Activated CD4-positive, alpha-beta T cell treated with anti-CD3 and anti-CD28 coated beads, Interleukin-2, amount 10 ng/mL, durations not matched to agents 7 days and 5 days (primary cell): ENCODE results near the gene AKIRIN2. TPM values are rescaled to one million over a fixed set of nuclear protein-coding genes. Genes with fewer than 3 reads are reported as not detected.
"Not testable (repeated sequence)": the region's sequence is repeated elsewhere in the genome, so short reads cannot be mapped to it uniquely, and the experiment has no call there.

Experiments
- CTCF ChIA-PET: fragments of 350-600 bp; sonication (Branson Sonifier 250); formaldehyde crosslinking; loops from one replicate; lab custom pipeline; 2021; ENCODE audit warnings: antibody characterized with exemption; lab: Charles Lee
- POLR2A ChIA-PET: fragments of 350-600 bp; sonication (Branson Sonifier 250); formaldehyde crosslinking; loops from one replicate; lab custom pipeline; 2021; ENCODE audit warnings: antibody characterized with exemption; lab: Charles Lee
- DNase-seq: peaks from one replicate; pipeline ENCODE4 v3.0.0-alpha.2; 2020
- H3K27ac Mint-ChIP-seq: one replicate; pipeline ENCODE4 v1.8.0; 2021; ENCODE audit warnings: mild to moderate bottlenecking, moderate library complexity, mixed read lengths
- H3K27me3 Mint-ChIP-seq: one replicate; pipeline ENCODE4 v1.8.0; 2021; ENCODE audit warnings: mixed read lengths
- H3K36me3 Mint-ChIP-seq: one replicate; pipeline ENCODE4 v1.8.0; 2021; ENCODE audit warnings: low read depth, mixed read lengths
- H3K4me1 Mint-ChIP-seq: one replicate; pipeline ENCODE4 v1.8.0; 2021; ENCODE audit warnings: mixed read lengths
- H3K4me3 Mint-ChIP-seq: one replicate; pipeline ENCODE4 v1.8.0; 2021; ENCODE audit warnings: mild to moderate bottlenecking, moderate library complexity, mixed read lengths
- H3K9me3 Mint-ChIP-seq: one replicate; pipeline ENCODE4 v1.8.0; 2021; ENCODE audit warnings: mixed read lengths
- total RNA-seq, 2 experiments: library from RNA; stranded (reverse); gene quantifications; one replicate each; pipeline ENCODE4 v1.2.3, GENCODE V29; 2021

Gene AKIRIN2
- total RNA-seq, 2 experiments from 2014 or later, result 42.1 to 42.5 TPM

DNA sequence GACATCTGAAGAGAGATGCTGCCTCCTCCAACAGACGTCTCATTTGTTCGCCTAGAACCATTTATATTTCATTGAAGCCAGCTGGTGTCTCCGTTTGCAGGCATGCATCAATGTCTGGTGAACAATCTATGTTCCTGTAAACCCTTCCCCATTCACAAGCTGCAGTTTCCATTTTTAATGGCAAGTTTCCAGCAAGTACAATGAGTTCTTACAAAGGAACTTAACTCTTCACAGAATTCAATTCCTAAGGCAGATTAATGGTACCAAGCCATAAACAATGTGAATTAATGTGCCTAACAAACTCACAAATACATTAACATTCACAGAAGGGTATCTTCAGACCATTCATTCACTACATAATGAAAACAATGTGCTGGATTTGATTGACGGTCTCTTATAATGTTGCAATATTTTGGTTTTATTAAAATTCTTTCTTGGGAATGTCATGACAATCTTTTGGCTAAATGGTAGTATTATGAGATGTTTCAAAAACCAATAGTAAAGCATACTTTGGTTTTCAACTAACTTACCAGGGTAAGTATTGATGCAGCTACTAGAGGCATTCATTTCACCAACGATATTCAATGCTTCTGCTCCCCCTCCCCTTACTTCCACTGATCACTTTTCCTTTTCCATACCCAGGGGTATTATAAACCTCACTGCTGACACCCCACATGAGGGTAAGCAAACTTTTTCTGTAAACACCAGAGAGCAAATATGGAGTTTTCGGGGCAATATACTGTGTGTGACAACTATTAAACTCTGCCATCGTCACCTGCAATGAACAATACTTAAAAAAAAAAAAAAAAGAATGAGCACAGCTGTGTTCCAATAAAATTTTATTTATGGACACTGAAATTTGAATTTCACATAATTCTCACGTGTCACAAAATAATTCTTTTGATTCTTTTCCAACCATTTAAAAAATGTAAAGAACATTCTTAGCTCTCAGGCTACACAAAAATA, 4.2 kb downstream of the AKIRIN2 start:
- peaks cover 60% of the 10 kb centered on the region for H3K4me1 Mint-ChIP-seq
- peaks cover 35% of the 10 kb centered on the region for H3K36me3 Mint-ChIP-seq
- no peaks in the 10 kb centered on the region for H3K9me3 Mint-ChIP-seq
- no peaks in the 10 kb centered on the region for H3K27me3 Mint-ChIP-seq
- peak overlapping the region; percentile 91 for H3K4me3 Mint-ChIP-seq
- H3K27ac Mint-ChIP-seq, result peak overlapping the region; percentile 76
- DNase-seq, result no peak
- POLR2A ChIA-PET, result interaction anchor here (0.6 kb wide), 1 partner anchor 52 kb away, joined by 3 read pairs; no protein-coding TSS in a partner anchor
- CTCF ChIA-PET, result interaction anchor here (0.7 to 1.9 kb wide), 7 partner anchors 8 to 109 kb away, joined by 3 to 5 read pairs (median 4); no protein-coding TSS in a partner anchor

DNA sequence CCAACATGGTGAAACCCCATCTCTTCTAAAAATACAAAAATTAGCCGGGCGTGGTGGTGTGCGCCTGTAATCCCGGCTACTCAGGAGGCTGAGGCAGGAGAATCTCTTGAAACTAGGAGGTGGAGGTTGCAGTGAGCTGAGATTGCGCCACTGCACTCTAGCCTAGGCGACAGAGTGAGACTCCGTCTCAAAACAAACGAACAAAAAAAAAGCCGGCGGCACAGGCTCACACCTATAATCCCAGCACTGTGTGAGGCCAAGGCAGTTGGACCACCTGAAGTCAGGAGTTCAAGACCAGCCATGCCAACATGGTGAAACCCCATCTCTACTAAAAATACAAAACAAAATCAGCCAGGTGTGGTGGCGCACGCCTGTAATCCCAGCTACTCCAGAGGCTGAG, 5.2 kb downstream of the AKIRIN2 start:
- DNase-seq, H3K4me3 Mint-ChIP-seq, H3K27me3 Mint-ChIP-seq, H3K27ac Mint-ChIP-seq, H3K9me3 Mint-ChIP-seq, POLR2A ChIA-PET, CTCF ChIA-PET: not testable (repeated sequence)
- H3K36me3 Mint-ChIP-seq, result peaks cover 38% of the 10 kb centered on the region
- H3K4me1 Mint-ChIP-seq, result peaks cover 59% of the 10 kb centered on the region

DNA sequence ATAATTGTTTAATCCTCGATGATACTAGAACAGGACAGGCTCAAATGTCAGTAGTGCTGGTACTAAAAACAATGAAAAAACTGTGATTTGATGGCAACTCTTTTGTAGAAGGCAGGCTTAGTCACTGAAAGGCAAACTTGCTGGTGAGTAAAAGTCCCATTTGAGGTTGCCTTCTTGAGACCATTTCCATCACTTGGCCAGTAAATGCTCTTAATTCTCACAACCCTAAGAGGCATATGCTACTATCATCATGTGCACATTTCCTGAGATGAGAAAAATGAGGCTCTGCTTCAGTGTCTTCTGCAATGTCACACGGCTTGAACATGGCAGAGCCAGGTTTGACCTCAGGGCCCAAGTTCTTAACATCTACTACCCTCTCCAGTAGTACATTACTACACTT, 9.9 kb downstream of the AKIRIN2 start:
- DNase-seq, result no peak
- Mint-ChIP-seq H3K4me3 (no peak overlapping the region), H3K27ac (no peak overlapping the region), H3K9me3 (no peaks in the 10 kb centered on the region), H3K4me1 (peaks cover 49% of the 10 kb centered on the region), H3K36me3 (peaks cover 28% of the 10 kb centered on the region), H3K27me3 (no peaks in the 10 kb centered on the region)
- CTCF ChIA-PET, result no interaction called here
- POLR2A ChIA-PET, result no interaction called here

DNA sequence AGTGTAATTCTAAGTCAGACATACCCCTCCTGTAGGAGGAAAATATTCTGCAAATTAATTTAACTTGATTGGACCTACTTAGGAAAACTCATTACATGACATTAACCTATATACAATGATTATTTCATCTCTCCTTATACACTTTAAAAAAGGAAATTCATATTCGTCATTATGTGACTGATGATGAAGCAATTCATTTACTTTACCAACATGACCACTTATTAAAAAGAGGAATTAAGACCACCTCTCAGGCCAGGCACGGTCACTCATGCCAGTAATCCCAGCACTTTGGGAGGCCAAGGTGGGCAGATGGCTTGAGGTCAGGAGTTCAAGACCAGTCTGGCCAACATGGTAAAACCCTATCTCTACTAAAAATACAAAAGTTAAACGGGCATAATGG, 11.6 kb downstream of the AKIRIN2 start:
- Mint-ChIP-seq H3K9me3 (peaks cover 2% of the 10 kb centered on the region), H3K4me1 (peaks cover 46% of the 10 kb centered on the region), H3K4me3 (no peak overlapping the region), H3K27ac (no peak overlapping the region), H3K27me3 (no peaks in the 10 kb centered on the region), H3K36me3 (peaks cover 35% of the 10 kb centered on the region)
- no peak for DNase-seq
- POLR2A ChIA-PET, result no interaction called here
- CTCF ChIA-PET, result no interaction called here

GRCh38 chr6:87687893-87688292, 14.1 kb downstream of the AKIRIN2 start:
- H3K27me3 Mint-ChIP-seq, H3K9me3 Mint-ChIP-seq, DNase-seq, H3K4me3 Mint-ChIP-seq, H3K27ac Mint-ChIP-seq: not testable (repeated sequence)
- peaks cover 36% of the 10 kb centered on the region for H3K4me1 Mint-ChIP-seq
- POLR2A ChIA-PET, result interaction anchor here (0.6 kb wide), 1 partner anchor 26 kb away, joined by 3 read pairs; no protein-coding TSS in a partner anchor
- H3K36me3 Mint-ChIP-seq, result peaks cover 32% of the 10 kb centered on the region
- CTCF ChIA-PET, result interaction anchor here (0.8 to 1.3 kb wide), 3 partner anchors 12 to 46 kb away, joined by 3 read pairs; no protein-coding TSS in a partner anchor

DNA sequence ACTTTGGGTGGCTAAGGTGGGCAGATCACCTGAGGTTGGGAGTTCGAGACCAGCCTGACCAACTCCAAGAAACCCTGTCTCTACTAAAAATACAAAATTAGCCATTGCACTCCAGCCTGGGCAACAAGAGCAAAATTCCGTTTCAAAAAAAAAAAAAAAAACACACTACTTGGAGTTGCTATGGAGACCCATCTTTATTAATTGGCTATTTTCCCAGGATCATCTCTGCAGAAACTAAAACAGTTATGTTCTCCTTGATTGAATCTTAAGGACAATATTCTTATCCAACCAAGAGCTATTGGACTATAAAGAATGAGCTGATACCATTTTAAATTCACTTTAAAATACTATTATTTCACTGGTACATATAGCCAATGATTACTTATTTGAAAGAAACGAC, 14.7 kb downstream of the AKIRIN2 start:
- POLR2A ChIA-PET, result interaction anchor here (0.6 kb wide), 1 partner anchor 27 kb away, joined by 3 read pairs; no protein-coding TSS in a partner anchor
- CTCF ChIA-PET, result interaction anchor here (1.1 kb wide), 1 partner anchor 13 kb away, joined by 3 read pairs; no protein-coding TSS in a partner anchor
- H3K4me3 Mint-ChIP-seq, result no peak overlapping the region
- no peak overlapping the region for H3K27ac Mint-ChIP-seq
- H3K9me3 Mint-ChIP-seq, result peaks cover 5% of the 10 kb centered on the region
- H3K4me1 Mint-ChIP-seq, result peaks cover 41% of the 10 kb centered on the region
- H3K36me3 Mint-ChIP-seq, result peaks cover 35% of the 10 kb centered on the region
- DNase-seq, result no peak
- H3K27me3 Mint-ChIP-seq, result no peaks in the 10 kb centered on the region

GRCh38 chr6:87686636-87687205, 15.3 kb downstream of the AKIRIN2 start:
- DNase-seq, H3K4me3 Mint-ChIP-seq, H3K9me3 Mint-ChIP-seq, H3K27me3 Mint-ChIP-seq, H3K27ac Mint-ChIP-seq, POLR2A ChIA-PET: not testable (repeated sequence)
- peaks cover 34% of the 10 kb centered on the region for H3K36me3 Mint-ChIP-seq
- H3K4me1 Mint-ChIP-seq, result peaks cover 40% of the 10 kb centered on the region
- CTCF ChIA-PET, result interaction anchor here (1.1 kb wide), 1 partner anchor 13 kb away, joined by 3 read pairs; no protein-coding TSS in a partner anchor

- ChIA-PET CTCF (interaction anchor here (1.0 to 1.5 kb wide), 4 partner anchors 8 to 26 kb away, joined by 3 read pairs; no protein-coding TSS in a partner anchor), POLR2A (no interaction called here)
- no peaks in the 10 kb centered on the region for H3K27me3 Mint-ChIP-seq
- H3K4me1 Mint-ChIP-seq, result peaks cover 30% of the 10 kb centered on the region
- peaks cover 5% of the 10 kb centered on the region for H3K9me3 Mint-ChIP-seq
- H3K4me3 Mint-ChIP-seq, result no peak overlapping the region
- no peak overlapping the region for H3K27ac Mint-ChIP-seq
- DNase-seq, result no peak
- peaks cover 36% of the 10 kb centered on the region for H3K36me3 Mint-ChIP-seq
Measured at GRCh38 chr6:87684895-87685654, 17.0 kb downstream of the AKIRIN2 start.

DNA sequence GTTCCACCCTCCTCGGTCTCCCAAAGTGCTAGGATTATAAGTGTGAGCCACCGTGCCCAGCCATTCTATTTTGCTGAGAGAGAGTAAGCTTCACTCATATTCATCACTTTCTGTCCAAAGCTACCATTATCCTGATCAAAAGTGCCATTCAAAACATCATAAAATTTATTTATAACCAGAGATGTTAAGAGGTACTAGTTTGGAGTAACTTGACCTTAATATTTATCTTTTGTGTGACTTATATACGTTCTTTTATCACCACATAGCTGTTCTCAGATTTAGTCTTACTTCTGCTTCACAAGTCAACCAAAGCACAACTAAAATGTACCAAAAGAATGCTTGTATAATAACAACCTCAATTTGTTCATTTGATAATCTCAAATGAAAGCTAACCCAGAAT, 18.1 kb downstream of the AKIRIN2 start:
- Mint-ChIP-seq H3K4me1 (peaks cover 33% of the 10 kb centered on the region), H3K4me3 (no peak overlapping the region)
- CTCF ChIA-PET, result interaction anchor here (0.6 to 1.5 kb wide), 5 partner anchors 9 to 133 kb away, joined by 3 read pairs; no protein-coding TSS in a partner anchor

DNA sequence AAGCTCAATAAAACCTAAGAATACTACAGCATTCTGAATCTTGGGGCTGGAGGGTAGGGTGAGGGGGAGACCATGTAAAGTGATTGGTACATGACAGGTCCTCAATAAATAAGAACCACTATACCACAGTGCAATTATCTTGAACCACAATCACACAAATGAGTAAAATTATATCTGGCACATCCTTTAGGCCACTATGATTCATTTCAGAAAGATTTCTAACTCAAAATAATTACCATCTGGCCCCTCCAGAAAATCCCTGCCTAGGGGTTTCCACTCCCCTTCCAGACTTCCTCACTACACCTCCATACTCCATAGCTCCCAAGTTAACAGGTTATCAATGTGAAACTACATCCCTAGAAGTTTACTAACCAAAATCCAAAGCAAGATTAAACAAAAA, 19.7 kb downstream of the AKIRIN2 start:
- no peak overlapping the region for H3K4me3 Mint-ChIP-seq
- H3K36me3 Mint-ChIP-seq, result peaks cover 54% of the 10 kb centered on the region
- H3K27ac Mint-ChIP-seq, result no peak overlapping the region
- CTCF ChIA-PET, result interaction anchor here (0.7 to 1.0 kb wide), 4 partner anchors 39 to 156 kb away, joined by 3 read pairs; no protein-coding TSS in a partner anchor
- no peaks in the 10 kb centered on the region for H3K27me3 Mint-ChIP-seq
- peaks cover 44% of the 10 kb centered on the region for H3K4me1 Mint-ChIP-seq
- no peak for DNase-seq
- H3K9me3 Mint-ChIP-seq, result peaks cover 5% of the 10 kb centered on the region
- POLR2A ChIA-PET, result no interaction called here

More for the DNA sequence above, 18.1 kb downstream of the AKIRIN2 start:
- no peak for DNase-seq
- Mint-ChIP-seq H3K27me3 (no peaks in the 10 kb centered on the region), H3K9me3 (peaks cover 5% of the 10 kb centered on the region), H3K27ac (no peak overlapping the region), H3K36me3 (peaks cover 43% of the 10 kb centered on the region)
- POLR2A ChIA-PET, result no interaction called here

GRCh38 chr6:87675004-87675681, 26.9 kb downstream of the AKIRIN2 start:
- Mint-ChIP-seq H3K36me3 (peaks cover 64% of the 10 kb centered on the region), H3K4me3 (no peak overlapping the region), H3K9me3 (no peaks in the 10 kb centered on the region), H3K27ac (no peak overlapping the region), H3K4me1 (peaks cover 30% of the 10 kb centered on the region), H3K27me3 (no peaks in the 10 kb centered on the region)
- DNase-seq, result no peak
- POLR2A ChIA-PET, result no interaction called here
- CTCF ChIA-PET, result no interaction called here

GRCh38 chr6:87674290-87674689, 27.7 kb downstream of the AKIRIN2 start:
- POLR2A ChIA-PET, result no interaction called here
- CTCF ChIA-PET, result interaction anchor here (0.7 kb wide), 1 partner anchor 54 kb away, joined by 3 read pairs; no protein-coding TSS in a partner anchor
- H3K36me3 Mint-ChIP-seq, result peaks cover 62% of the 10 kb centered on the region
- H3K4me1 Mint-ChIP-seq, result peaks cover 26% of the 10 kb centered on the region
- no peak overlapping the region for H3K4me3 Mint-ChIP-seq
- DNase-seq, result no peak
- no peaks in the 10 kb centered on the region for H3K27me3 Mint-ChIP-seq
- H3K27ac Mint-ChIP-seq, result no peak overlapping the region
- H3K9me3 Mint-ChIP-seq, result no peaks in the 10 kb centered on the region
